CD8-positive, alpha-beta memory T cell (primary cell): Measurements from ENCODE around the gene CLTCL1. TPM values are rescaled to one million over a fixed set of nuclear protein-coding genes. Genes with fewer than 3 reads are reported as not detected.

Experiments
- CTCF ChIA-PET: fragments of 350-600 bp; sonication (Branson Sonifier 250); formaldehyde crosslinking; loops from one replicate; lab custom pipeline; 2021; ENCODE audit warnings: antibody characterized with exemption; lab: Charles Lee
- POLR2A ChIA-PET: fragments of 350-600 bp; sonication (Branson Sonifier 250); formaldehyde crosslinking; loops from one replicate; lab custom pipeline; 2021; ENCODE audit warnings: antibody characterized with exemption; lab: Charles Lee
- DNase-seq, 5 donors: peaks; one replicate each; pipeline versions ENCODE4 v3.0.0 to v3.0.0-alpha.2; 2020 to 2022; ENCODE audit warnings: mixed read lengths in 1 of 5
- H3K27ac ChIP-seq: one replicate; pipeline ENCODE4 v1.7.0; 2013; ENCODE audit warnings: low read depth, mild to moderate bottlenecking, low read length, moderate library complexity
- H3K27me3 ChIP-seq: 2 replicates; pipeline ENCODE4 v1.7.0; 2013; ENCODE audit warnings: low read length, mild to moderate bottlenecking; ENCODE audit not compliant: insufficient read depth, poor library complexity, severe bottlenecking
- H3K36me3 ChIP-seq: 2 replicates; pipeline ENCODE4 v1.7.0; 2013; ENCODE audit warnings: mild to moderate bottlenecking, low read length, moderate library complexity; ENCODE audit not compliant: insufficient read depth
- H3K4me1 ChIP-seq: 2 replicates; pipeline ENCODE4 v1.7.0; 2013; ENCODE audit warnings: mild to moderate bottlenecking, low read length, moderate library complexity; ENCODE audit not compliant: insufficient read depth
- H3K4me3 ChIP-seq: 2 replicates; pipeline ENCODE4 v1.7.0; 2013; ENCODE audit warnings: mild to moderate bottlenecking, low read length
- H3K9me3 ChIP-seq: 2 replicates; pipeline ENCODE4 v1.7.0; 2013; ENCODE audit warnings: mild to moderate bottlenecking, low read length
- H3K27ac Mint-ChIP-seq, 8 donors: one replicate each; pipeline ENCODE4 v1.8.0; 2020 to 2021; ENCODE audit warnings: mixed read lengths in 8 of 8, mild to moderate bottlenecking in 6 of 8, inconsistent platforms in 3 of 8, moderate library complexity in 3 of 8
- H3K27me3 Mint-ChIP-seq, 2 donors: one replicate each; pipeline ENCODE4 v1.8.0; 2020 to 2021; ENCODE audit warnings: mixed read lengths in 2 of 2, mild to moderate bottlenecking in 1 of 2, moderate library complexity in 1 of 2
- H3K36me3 Mint-ChIP-seq, 3 donors: one replicate each; pipeline ENCODE4 v1.8.0; 2020 to 2021; ENCODE audit warnings: mixed read lengths in 3 of 3, inconsistent platforms in 1 of 3, mild to moderate bottlenecking in 1 of 3
- H3K4me1 Mint-ChIP-seq, 3 donors: one replicate each; pipeline ENCODE4 v1.8.0; 2020 to 2021; ENCODE audit warnings: mixed read lengths in 3 of 3, inconsistent platforms in 1 of 3, mild to moderate bottlenecking in 1 of 3
- H3K4me3 Mint-ChIP-seq, 7 donors: one replicate each; pipeline ENCODE4 v1.8.0; 2020 to 2021; ENCODE audit warnings: mixed read lengths in 7 of 7, mild to moderate bottlenecking in 6 of 7, moderate library complexity in 4 of 7, inconsistent platforms in 2 of 7
- H3K9me3 Mint-ChIP-seq, 5 donors: one replicate each; pipeline ENCODE4 v1.8.0; 2020 to 2022; ENCODE audit warnings: mixed read lengths in 5 of 5, mild to moderate bottlenecking in 3 of 5, moderate library complexity in 2 of 5, inconsistent platforms in 1 of 5
- polyA plus RNA-seq: library from polyadenylated mRNA; unstranded; fragments of 300-500 nt; fragmentation: Illumina TruSeq; gene quantifications from one replicate; pipeline ENCODE4 v1.2.3, GENCODE V29; 2021
- total RNA-seq, 2 experiments: library from RNA; stranded (reverse); gene quantifications; one replicate each; pipeline ENCODE4 v1.2.3, GENCODE V29; 2021

The CLTCL1 gene
- total and polyA plus RNA-seq, 3 experiments from 2014 or later, result 0.51 to 0.88 (median 0.58) TPM

DNA sequence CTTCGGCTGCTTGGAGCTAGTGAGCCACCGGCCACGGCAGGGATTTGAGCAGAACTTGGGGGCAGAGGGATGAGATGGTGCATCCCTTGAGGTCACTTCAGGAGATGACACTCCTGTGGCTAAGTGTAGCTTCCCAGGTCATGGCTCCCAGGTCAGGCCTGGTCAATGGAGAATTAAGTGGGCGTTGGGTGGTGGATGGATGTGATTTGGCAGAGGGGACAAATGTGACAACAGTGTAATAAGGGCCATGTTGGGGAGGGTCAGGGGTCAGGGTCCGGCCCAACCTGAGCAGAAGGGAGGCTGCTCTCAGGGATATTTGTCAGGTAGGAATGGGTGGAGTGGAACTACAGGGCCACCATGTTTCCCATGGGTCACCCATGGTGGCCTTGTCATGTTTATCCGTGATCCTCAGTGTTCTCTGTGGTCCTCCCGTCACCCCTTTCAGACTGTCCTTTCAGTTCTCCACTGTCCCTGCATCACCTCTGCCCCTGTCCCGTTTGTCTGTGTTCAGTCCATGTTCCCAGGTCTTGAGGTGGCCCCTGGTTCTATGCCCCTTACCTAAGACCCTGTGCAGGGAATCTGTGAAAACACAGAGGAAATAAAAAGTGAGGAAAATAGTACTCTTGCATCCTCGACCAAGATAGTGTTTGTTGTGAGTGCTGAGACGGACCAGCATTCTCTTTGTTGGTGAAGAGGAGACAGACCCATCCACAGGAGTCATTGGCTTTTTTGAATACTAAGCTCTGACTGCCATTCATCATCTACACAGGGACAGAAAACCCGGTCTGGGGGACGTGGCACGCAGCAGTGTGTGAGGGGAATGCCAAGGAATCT is 119.1 kb downstream of the CLTCL1 start:
- Histone ChIP-seq H3K9me3 (no peaks in the 10 kb centered on the region), H3K27me3 (peaks cover 26% of the 10 kb centered on the region), H3K36me3 (peaks cover 5% of the 10 kb centered on the region), H3K27ac (peak overlapping the region; percentile 97), H3K4me1 (peaks cover 37% of the 10 kb centered on the region), H3K4me3 (peak overlapping the region; percentile 93)
- Mint-ChIP-seq H3K27me3 (peaks cover 18 to 27% of the 10 kb centered on the region in 2 donors), H3K4me3 (peak overlapping the region; percentile 92 to 95 (median 94)), H3K36me3 (peaks cover 0 to 11% (median 0%) of the 10 kb centered on the region in 3 donors), H3K4me1 (peaks cover 23 to 59% (median 25%) of the 10 kb centered on the region in 3 donors), H3K27ac (peak overlapping the region; percentile 65 to 97 (median 93)), H3K9me3 (no peaks in the 10 kb centered on the region)
- ChIA-PET POLR2A (interaction anchor here (0.6 kb wide), 1 partner anchor 9 kb away, joined by 3 read pairs; no protein-coding TSS in a partner anchor), CTCF (no interaction called here)
- no peak for DNase-seq

DNA sequence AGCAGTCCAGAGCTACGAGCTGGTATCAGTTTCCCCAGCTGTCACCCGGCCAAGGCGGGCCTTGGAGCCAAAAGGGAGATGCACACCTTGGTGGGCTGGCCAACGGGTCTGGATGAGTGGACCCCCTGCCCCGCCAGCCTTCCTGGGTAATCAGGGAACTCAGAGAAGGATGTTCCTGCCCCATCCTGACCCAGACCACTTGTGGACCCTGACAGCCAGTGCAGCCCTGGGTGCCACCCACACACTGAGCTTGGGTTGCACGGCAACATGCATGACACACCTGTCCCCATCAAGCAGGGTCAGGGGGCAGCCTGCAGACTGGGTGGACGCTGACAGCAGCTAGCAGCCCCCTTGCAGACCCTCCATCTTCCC is 121.6 kb downstream of the CLTCL1 start:
- Histone ChIP-seq H3K27me3 (peaks cover 26% of the 10 kb centered on the region), H3K27ac (no peak overlapping the region), H3K4me1 (peaks cover 34% of the 10 kb centered on the region), H3K9me3 (no peaks in the 10 kb centered on the region), H3K36me3 (peaks cover 5% of the 10 kb centered on the region), H3K4me3 (peak overlapping the region; percentile 25)
- ChIA-PET CTCF (no interaction called here), POLR2A (no interaction called here)
- Mint-ChIP-seq H3K4me3 (peak overlapping the region; percentile 92 to 95 (median 94)), H3K27me3 (peaks cover 33 to 38% of the 10 kb centered on the region in 2 donors), H3K9me3 (no peaks in the 10 kb centered on the region), H3K36me3 (peaks cover 0 to 11% (median 0%) of the 10 kb centered on the region in 3 donors), H3K27ac (peak overlapping the region in 2 of 8 donors; percentile 6 to 94), H3K4me1 (peaks cover 23 to 47% (median 25%) of the 10 kb centered on the region in 3 donors)
- DNase-seq, result no peak

DNA sequence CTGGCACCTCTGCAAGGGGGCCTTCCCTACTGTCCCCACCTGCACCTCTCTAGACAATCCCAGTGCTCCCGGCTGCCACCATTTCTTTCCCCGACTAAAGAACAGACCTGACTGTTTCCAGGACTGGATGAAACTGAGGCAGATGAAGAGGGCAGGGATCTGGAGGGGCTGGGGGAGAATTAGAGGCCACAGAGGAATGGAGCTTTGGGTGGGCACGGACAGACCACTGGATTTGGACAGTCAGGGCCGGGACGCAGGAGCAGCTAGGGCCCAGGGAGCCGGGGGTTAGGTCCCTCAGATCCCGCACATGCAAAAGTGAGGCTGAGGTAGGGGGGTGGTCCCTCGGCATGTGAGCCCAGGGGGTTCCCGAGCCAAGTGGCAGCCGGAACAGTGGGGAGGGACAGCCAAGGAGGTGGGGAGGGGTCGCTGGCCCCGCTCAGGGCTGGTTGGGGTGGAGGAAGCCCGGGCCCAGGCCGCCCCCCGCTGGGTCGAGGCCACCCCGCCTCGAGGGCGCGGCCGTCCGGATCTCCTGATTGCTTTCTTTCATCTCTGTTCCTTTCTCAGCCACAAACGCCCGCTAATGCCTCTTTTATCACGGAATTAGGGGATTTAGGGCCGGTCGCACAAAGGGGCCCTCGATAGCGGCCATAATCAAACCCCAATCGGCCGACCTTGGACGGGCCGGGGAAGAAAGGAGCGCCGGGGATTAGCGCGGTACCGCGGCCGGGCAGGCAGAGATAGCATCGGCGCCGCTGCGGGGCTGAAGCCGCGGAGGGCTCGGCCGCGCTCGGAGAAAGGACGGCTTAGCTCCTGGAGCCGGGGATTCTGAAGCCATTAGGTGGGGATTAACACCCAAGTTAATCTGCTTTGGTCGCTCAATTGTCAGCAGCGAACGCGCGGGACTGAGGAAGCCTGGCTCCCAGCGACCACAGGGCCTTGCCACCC is 122.2 kb downstream of the CLTCL1 start:
- Histone ChIP-seq H3K9me3 (no peaks in the 10 kb centered on the region), H3K27ac (no peak overlapping the region), H3K4me1 (peaks cover 34% of the 10 kb centered on the region), H3K36me3 (peaks cover 5% of the 10 kb centered on the region), H3K27me3 (peaks cover 26% of the 10 kb centered on the region), H3K4me3 (peak overlapping the region; percentile 25)
- H3K36me3 Mint-ChIP-seq, result peaks cover 0 to 11% (median 4%) of the 10 kb centered on the region in 3 donors
- H3K4me1 Mint-ChIP-seq, result peaks cover 23 to 47% (median 25%) of the 10 kb centered on the region in 3 donors
- POLR2A ChIA-PET, result no interaction called here
- peak overlapping the region; percentile 41 to 72 (median 63) for H3K4me3 Mint-ChIP-seq
- CTCF ChIA-PET, result no interaction called here
- H3K27ac Mint-ChIP-seq, result peak overlapping the region in 5 of 8 donors; percentile 6 to 62 (median 26)
- H3K9me3 Mint-ChIP-seq, result peaks cover 0 to 5% (median 0%) of the 10 kb centered on the region in 5 donors
- H3K27me3 Mint-ChIP-seq, result peaks cover 33 to 41% of the 10 kb centered on the region in 2 donors
- DNase-seq, result no peak

DNA sequence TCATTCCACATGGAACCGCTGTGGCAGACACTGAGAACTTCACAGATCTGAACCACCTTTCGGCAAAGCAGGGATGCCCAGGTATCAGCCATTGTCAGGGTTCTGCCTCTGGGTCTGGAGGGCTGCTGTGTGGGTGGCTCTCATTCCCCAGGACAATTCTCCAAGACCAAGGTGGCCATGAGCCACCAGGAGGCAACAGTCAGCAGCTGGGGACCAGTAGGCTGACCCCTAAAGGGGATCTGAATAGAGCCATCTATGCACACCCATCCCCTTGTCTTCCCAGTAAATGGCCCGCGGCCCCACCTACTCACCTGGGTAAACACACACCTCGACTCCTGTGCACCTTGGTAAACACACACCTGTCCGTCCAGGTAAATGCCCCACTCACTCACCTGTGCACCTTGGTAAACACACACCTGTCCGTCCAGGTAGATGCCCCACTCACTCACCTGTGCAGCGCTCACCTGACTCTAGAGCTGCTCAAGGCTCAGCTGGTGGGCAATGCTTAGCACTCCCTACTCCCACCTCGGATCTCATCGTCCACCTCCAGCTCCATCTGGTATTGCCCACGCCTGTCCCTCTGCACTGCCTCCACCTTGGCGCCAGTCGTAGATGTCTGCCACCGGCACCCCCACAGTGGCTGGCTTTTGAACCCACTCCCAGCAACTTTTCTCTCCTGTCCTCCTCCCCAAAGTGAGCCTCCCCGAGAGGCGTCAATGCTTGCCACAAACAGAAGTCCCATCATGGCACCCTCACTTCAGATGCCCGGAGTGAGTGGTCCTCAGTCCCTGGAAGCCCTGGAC is 123.2 kb downstream of the CLTCL1 start:
- POLR2A ChIA-PET, result no interaction called here
- H3K4me3 ChIP-seq, result no peak overlapping the region
- peaks cover 0 to 5% (median 0%) of the 10 kb centered on the region in 5 donors for H3K9me3 Mint-ChIP-seq
- H3K27ac ChIP-seq, result no peak overlapping the region
- H3K4me3 Mint-ChIP-seq, result peak overlapping the region in 4 of 7 donors; percentile 3 to 61 (median 50)
- no peaks in the 10 kb centered on the region for H3K36me3 ChIP-seq
- no peaks in the 10 kb centered on the region for H3K9me3 ChIP-seq
- H3K4me1 Mint-ChIP-seq, result peaks cover 19 to 42% (median 21%) of the 10 kb centered on the region in 3 donors
- peaks cover 36 to 41% of the 10 kb centered on the region in 2 donors for H3K27me3 Mint-ChIP-seq
- peak overlapping the region in 2 of 8 donors; percentile 11 to 62 for H3K27ac Mint-ChIP-seq
- peaks cover 33% of the 10 kb centered on the region for H3K4me1 ChIP-seq
- H3K36me3 Mint-ChIP-seq, result peaks cover 0 to 11% (median 4%) of the 10 kb centered on the region in 3 donors
- peaks cover 26% of the 10 kb centered on the region for H3K27me3 ChIP-seq
- no peak for DNase-seq
- CTCF ChIA-PET, result interaction anchor here (1.1 kb wide), 1 partner anchor 24 kb away, joined by 3 read pairs; the partner anchor contains the start of gene ESS2

DNA sequence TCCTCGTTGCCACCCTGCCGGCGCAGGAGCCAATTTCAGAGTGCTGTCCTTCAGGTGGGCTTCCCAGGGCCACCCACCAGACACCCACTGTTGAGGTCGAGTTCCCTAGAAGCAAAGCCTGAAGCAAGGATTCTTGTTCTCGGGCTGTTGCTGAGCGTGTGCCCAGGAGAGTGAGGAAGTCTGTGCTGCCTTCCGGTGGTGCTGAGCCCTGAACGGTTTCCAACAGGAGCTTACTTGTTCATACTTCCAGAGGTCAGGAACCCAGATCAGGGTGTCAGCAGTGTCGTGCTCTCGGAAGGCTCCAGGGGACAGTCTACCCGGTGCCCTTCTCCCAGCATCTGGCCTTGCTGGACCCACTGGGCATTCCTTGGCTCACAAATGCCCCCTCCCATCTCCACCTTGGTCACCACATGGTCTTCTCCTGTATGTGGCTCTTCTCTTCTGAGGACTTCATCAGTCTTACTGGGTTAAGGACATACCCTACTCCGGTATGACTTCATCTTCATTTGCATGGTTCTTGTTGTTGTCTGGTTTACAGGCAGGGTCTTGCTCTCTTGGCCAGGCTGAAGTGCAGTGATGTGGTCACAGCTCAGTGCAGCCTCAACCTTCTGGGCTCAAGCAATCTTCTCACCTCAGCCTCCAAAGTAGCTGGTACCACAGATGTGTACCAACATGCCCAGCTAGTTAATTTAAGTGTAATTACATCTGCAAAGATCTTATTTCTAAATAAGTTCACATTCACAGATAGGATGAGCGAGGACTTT is 124.2 kb downstream of the CLTCL1 start:
- peak overlapping the region in 2 of 7 donors; percentile 41 to 61 for H3K4me3 Mint-ChIP-seq
- H3K4me3 ChIP-seq, result no peak overlapping the region
- CTCF ChIA-PET, result interaction anchor here (1.1 kb wide), 1 partner anchor 23 kb away, joined by 3 read pairs; the partner anchor contains the start of gene ESS2
- POLR2A ChIA-PET, result no interaction called here
- H3K9me3 ChIP-seq, result no peaks in the 10 kb centered on the region
- peaks cover 23% of the 10 kb centered on the region for H3K4me1 ChIP-seq
- no peaks in the 10 kb centered on the region for H3K36me3 ChIP-seq
- peaks cover 36 to 41% of the 10 kb centered on the region in 2 donors for H3K27me3 Mint-ChIP-seq
- H3K4me1 Mint-ChIP-seq, result peaks cover 11 to 32% (median 14%) of the 10 kb centered on the region in 3 donors
- peaks cover 0 to 11% (median 4%) of the 10 kb centered on the region in 3 donors for H3K36me3 Mint-ChIP-seq
- H3K27ac Mint-ChIP-seq, result peak overlapping the region in 1 of 8 donors; percentile 41
- H3K27ac ChIP-seq, result no peak overlapping the region
- H3K9me3 Mint-ChIP-seq, result peaks cover 0 to 5% (median 0%) of the 10 kb centered on the region in 5 donors
- peaks cover 29% of the 10 kb centered on the region for H3K27me3 ChIP-seq
- DNase-seq, result no peak

DNA sequence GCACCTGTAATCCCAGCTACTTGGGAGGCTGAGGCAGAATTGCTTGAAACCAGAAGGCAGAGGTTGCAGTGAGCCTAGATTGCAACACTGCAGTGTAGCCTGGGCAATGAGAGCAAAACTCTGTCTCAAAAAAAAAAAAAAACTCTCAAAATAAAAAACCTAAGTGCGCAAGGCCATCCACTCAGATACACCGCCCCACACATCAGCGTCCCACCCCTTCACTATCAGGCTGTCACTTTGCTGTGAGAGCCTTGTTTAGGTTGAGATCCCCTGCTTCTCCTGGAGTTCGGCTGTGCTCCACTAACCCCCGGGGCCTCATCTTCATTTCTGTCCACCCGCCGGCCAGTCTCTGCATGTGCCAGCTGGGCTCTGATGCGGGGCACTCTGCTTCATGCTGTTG is 125.1 kb downstream of the CLTCL1 start:
- POLR2A ChIA-PET, result no interaction called here
- no peak overlapping the region for H3K4me3 ChIP-seq
- Mint-ChIP-seq H3K4me1 (peaks cover 7 to 27% (median 11%) of the 10 kb centered on the region in 3 donors), H3K36me3 (peaks cover 0 to 7% (median 4%) of the 10 kb centered on the region in 3 donors), H3K27ac (no peak overlapping the region), H3K4me3 (peak overlapping the region in 1 of 7 donors; percentile 37), H3K27me3 (peaks cover 36 to 41% of the 10 kb centered on the region in 2 donors), H3K9me3 (peaks cover 0 to 5% (median 0%) of the 10 kb centered on the region in 5 donors)
- DNase-seq, result no peak
- H3K9me3 ChIP-seq, result no peaks in the 10 kb centered on the region
- no peaks in the 10 kb centered on the region for H3K36me3 ChIP-seq
- H3K4me1 ChIP-seq, result peaks cover 19% of the 10 kb centered on the region
- CTCF ChIA-PET, result no interaction called here
- H3K27ac ChIP-seq, result no peak overlapping the region
- H3K27me3 ChIP-seq, result peaks cover 29% of the 10 kb centered on the region
